GM23338 (cell line): ENCODE results near the gene DAGLA.

ENCODE experiments used
- CTCF ChIP-seq, 2 experiments: fragments of 200-600 bp in 1 of 2; sonication (generic) in 1 of 2; conservative IDR thresholded peaks; 2 replicates each; pipeline versions ENCODE4 v1.5.1 to v1.6.1; 2016 to 2017; ENCODE audit warnings: antibody characterized with exemption in 2 of 2, low read depth in 2 of 2, mild to moderate bottlenecking in 2 of 2, moderate library complexity in 1 of 2
- JUNB ChIP-seq: IDR thresholded peaks from one replicate; pipeline ENCODE4 v1.6.1; 2016; ENCODE audit warnings: antibody characterized with exemption; ENCODE audit not compliant: unreplicated experiment
- NANOG ChIP-seq: IDR thresholded peaks from 2 replicates; pipeline ENCODE4 v1.6.1; 2016; ENCODE audit warnings: antibody characterized with exemption, borderline replicate concordance
- POLR2AphosphoS5 ChIP-seq: IDR thresholded peaks from 2 replicates; pipeline ENCODE4 v1.6.1; 2016; ENCODE audit warnings: antibody characterized with exemption, low read depth
- REST ChIP-seq: IDR thresholded peaks from one replicate; pipeline ENCODE4 v1.6.1; 2018; ENCODE audit warnings: antibody characterized with exemption; ENCODE audit not compliant: unreplicated experiment
- ZNF114 ChIP-seq: fragments of 250-450 bp; sonication (Bioruptor Pico); IDR thresholded peaks from 2 replicates; pipeline ENCODE4 v1.5.0; 2020; ENCODE audit warnings: mild to moderate bottlenecking, moderate library complexity

- no peak for TF ChIP-seq CTCF (conservative IDR thresholded peaks at IDR 0.05; ENCODE audit: low read depth in 2 of 2)
- TF ChIP-seq POLR2AphosphoS5: no peak
- no peak for TF ChIP-seq JUNB
- no peak for TF ChIP-seq NANOG
- TF ChIP-seq ZNF114 (CRISPR knock-in tag): no peak
- no peak for TF ChIP-seq REST
Observed at GRCh38 chr11:61751384-61751783, 71.2 kb downstream of the DAGLA start.
